ENCODE data around the gene TRAF5.

GRCh38 chr1:211332830-211333229, 6.2 kb downstream of the TRAF5 start:
- no peak for TF ChIP-seq YY1 (IDR thresholded peaks at IDR 0.05; ENCODE audit: insufficient read depth, insufficient read length)
- TF ChIP-seq SUZ12 (IDR thresholded peaks at IDR 0.05; ENCODE audit: extremely low read depth, insufficient read depth, insufficient read length): no peak
- no peak for TF ChIP-seq ZNF274 (IDR thresholded peaks at IDR 0.05; ENCODE audit: low read depth, low read length)

All from NT2/D1 (cell line).